Measurements from ENCODE around the gene STX11. TPM values are rescaled to one million over a fixed set of nuclear protein-coding genes. Genes with fewer than 3 reads are reported as not detected.

STX11 gene
- total RNA-seq, 1 experiment from 2014 or later, result 0.69 TPM

DNA sequence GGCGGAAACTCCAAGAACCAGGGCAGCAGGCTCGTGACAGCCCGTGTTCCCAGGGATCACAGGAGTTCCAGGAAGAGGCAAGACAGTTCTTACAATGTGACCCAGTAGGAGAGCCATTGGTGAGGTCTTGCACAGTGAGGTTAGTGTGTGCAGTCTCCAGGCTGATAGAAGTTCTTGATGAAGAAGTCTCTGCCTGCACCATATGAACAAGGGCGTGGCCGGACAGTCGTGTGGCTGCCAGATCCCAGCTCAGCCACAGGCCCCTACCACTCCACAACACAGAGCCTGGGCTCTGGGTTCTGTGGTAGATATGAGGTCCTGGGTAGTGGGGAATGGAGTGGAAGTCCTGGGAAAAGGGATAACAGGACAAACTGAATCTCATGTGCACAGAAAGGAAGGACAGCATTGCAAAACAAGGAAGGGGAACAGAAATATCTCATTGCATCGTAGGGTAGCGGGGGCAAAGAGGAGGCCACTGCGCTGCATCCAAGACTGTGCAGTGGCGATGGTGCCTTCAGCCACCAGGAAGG lies 65.2 kb downstream of the STX11 start (continued):
- TF ChIP-seq TCF7L2 (IDR thresholded peaks at IDR 0.05; ENCODE audit: borderline replicate concordance, extremely low read depth, insufficient read depth, insufficient read length), result no peak

- Histone ChIP-seq H3K9ac (ENCODE audit: low read length) (peak overlapping the region; percentile 58), H3K27ac (ENCODE audit: low read depth, low read length) (peak overlapping the region; percentile 61), H3K79me2 (ENCODE audit: insufficient read depth, low read length) (no peaks in the 10 kb centered on the region), H3K4me2 (ENCODE audit: low read length) (peak overlapping the region; percentile 77), H4K20me1 (ENCODE audit: insufficient read depth) (no peaks in the 10 kb centered on the region), H3K9me3 (ENCODE audit: control insufficient read depth in 1 of 2, insufficient read depth in 1 of 2, low read depth in 1 of 2, low read length in 2 of 2) (peaks cover 0 to 9% of the 10 kb centered on the region in 2 experiments; a peak in 1 of 4 replicates), H3K4me1 (ENCODE audit: control insufficient read depth in 1 of 2, insufficient read depth in 2 of 2, low read length in 2 of 2) (peaks cover 7 to 22% of the 10 kb centered on the region in 2 experiments; a peak in 3 of 4 replicates), H3K36me3 (ENCODE audit: control insufficient read depth in 1 of 2, insufficient read depth in 2 of 2, low read length in 2 of 2) (no peaks in the 10 kb centered on the region), H3K27me3 (ENCODE audit: insufficient read depth, low read length) (no peaks in the 10 kb centered on the region), H3K9me2 (ENCODE audit: insufficient read depth) (no peaks in the 10 kb centered on the region), H3K4me3 (replicated peaks in 1 of 2; ENCODE audit: low read depth in 1 of 2, low read length in 2 of 2) (peak overlapping the region; percentile 45 to 58), H2AFZ (ENCODE audit: low read depth, low read length, poor library complexity, severe bottlenecking) (peak overlapping the region; percentile 82)
- ChIA-PET RAD21 (ENCODE audit: low non-redundant PET in 1 of 2, low total read pairs in 2 of 2, uncharacterized antibody in 2 of 2, unreplicated experiment in 2 of 2) (interaction anchor here in 1 of 2 experiments (0.7 kb wide), 2 partner anchors 24 to 67 kb away, joined by 3 read pairs; no protein-coding TSS in a partner anchor), CTCF (interaction anchor here (1.0 to 1.8 kb wide), 2 partner anchors 71 to 111 kb away, joined by 3 to 6 read pairs; no protein-coding TSS in a partner anchor), POLR2A (interaction anchor here (0.7 kb wide), 1 partner anchor 15 kb away, joined by 3 read pairs; no protein-coding TSS in a partner anchor)
- intact Hi-C loops (cut with micrococcal nuclease), result loop anchor here (2.0 to 5.0 kb wide), 5 partner anchors 71 to 639 kb away; no protein-coding TSS in a partner anchor
- BruUV-seq (replicated peaks), result no TSS peak
- DNase-seq (ENCODE audit: low read depth, low spot score) (peak; percentile 91), ATAC-seq (peak; percentile 87)
- TF ChIP-seq SP1 (IDR thresholded peaks at IDR 0.05; ENCODE audit: low read depth), result no peak
- TF ChIP-seq POLR2A (IDR thresholded peaks at IDR 0.05; ENCODE audit: borderline replicate concordance, extremely low read depth, insufficient read depth, insufficient read length), result no peak
- TF ChIP-seq EZH2phosphoT487 (IDR thresholded peaks at IDR 0.05; ENCODE audit: borderline replicate concordance), result no peak
- TF ChIP-seq, protein P1, sequence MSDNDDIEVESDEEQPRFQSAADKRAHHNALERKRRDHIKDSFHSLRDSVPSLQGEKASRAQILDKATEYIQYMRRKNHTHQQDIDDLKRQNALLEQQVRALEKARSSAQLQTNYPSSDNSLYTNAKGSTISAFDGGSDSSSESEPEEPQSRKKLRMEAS (IDR thresholded peaks at IDR 0.05), result peak; percentile 88
- no peak for TF ChIP-seq EGR1 (IDR thresholded peaks at IDR 0.05; ENCODE audit: low read depth)
- TF ChIP-seq, protein P2, sequence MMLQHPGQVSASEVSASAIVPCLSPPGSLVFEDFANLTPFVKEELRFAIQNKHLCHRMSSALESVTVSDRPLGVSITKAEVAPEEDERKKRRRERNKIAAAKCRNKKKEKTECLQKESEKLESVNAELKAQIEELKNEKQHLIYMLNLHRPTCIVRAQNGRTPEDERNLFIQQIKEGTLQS (IDR thresholded peaks at IDR 0.05), result peak; percentile 98
- no peak for TF ChIP-seq EZH2 (IDR thresholded peaks at IDR 0.05)
- no peak for TF ChIP-seq SRF (IDR thresholded peaks at IDR 0.05; ENCODE audit: low read depth)
- peak; percentile 25 for TF ChIP-seq TCF7L2 (IDR thresholded peaks at IDR 0.05; ENCODE audit: borderline replicate concordance, extremely low read depth, insufficient read depth, insufficient read length)
- TF ChIP-seq YY1 (IDR thresholded peaks at IDR 0.05; ENCODE audit: extremely low read depth, insufficient replicate concordance, low read depth, low read length), result peak; percentile 72
- TF ChIP-seq JUND (IDR thresholded peaks at IDR 0.05), result no peak
- peak; percentile 39; the same call in 1 of the 2 replicates for TF ChIP-seq SIN3A (IDR thresholded peaks at IDR 0.05; ENCODE audit: low read depth)
- TF ChIP-seq FOSL1 (IDR thresholded peaks at IDR 0.05; ENCODE audit: low read depth), result no peak; the same call in 1 of the 2 replicates
- no peak for TF ChIP-seq CEBPB (IDR thresholded peaks at IDR 0.05; ENCODE audit: low read depth)
- TF ChIP-seq, protein P3, sequence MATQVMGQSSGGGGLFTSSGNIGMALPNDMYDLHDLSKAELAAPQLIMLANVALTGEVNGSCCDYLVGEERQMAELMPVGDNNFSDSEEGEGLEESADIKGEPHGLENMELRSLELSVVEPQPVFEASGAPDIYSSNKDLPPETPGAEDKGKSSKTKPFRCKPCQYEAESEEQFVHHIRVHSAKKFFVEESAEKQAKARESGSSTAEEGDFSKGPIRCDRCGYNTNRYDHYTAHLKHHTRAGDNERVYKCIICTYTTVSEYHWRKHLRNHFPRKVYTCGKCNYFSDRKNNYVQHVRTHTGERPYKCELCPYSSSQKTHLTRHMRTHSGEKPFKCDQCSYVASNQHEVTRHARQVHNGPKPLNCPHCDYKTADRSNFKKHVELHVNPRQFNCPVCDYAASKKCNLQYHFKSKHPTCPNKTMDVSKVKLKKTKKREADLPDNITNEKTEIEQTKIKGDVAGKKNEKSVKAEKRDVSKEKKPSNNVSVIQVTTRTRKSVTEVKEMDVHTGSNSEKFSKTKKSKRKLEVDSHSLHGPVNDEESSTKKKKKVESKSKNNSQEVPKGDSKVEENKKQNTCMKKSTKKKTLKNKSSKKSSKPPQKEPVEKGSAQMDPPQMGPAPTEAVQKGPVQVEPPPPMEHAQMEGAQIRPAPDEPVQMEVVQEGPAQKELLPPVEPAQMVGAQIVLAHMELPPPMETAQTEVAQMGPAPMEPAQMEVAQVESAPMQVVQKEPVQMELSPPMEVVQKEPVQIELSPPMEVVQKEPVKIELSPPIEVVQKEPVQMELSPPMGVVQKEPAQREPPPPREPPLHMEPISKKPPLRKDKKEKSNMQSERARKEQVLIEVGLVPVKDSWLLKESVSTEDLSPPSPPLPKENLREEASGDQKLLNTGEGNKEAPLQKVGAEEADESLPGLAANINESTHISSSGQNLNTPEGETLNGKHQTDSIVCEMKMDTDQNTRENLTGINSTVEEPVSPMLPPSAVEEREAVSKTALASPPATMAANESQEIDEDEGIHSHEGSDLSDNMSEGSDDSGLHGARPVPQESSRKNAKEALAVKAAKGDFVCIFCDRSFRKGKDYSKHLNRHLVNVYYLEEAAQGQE (IDR thresholded peaks at IDR 0.05; ENCODE audit: low read depth), result no peak
- TF ChIP-seq RAD21 (IDR thresholded peaks at IDR 0.05; ENCODE audit: low read depth), result peak; percentile 69
- no peak for TF ChIP-seq ELF1 (IDR thresholded peaks at IDR 0.05; ENCODE audit: borderline replicate concordance, low read depth)
- no peak for TF ChIP-seq ZNF274 (IDR thresholded peaks at IDR 0.05; ENCODE audit: low read depth, low read length)
- peak; percentile 76 for TF ChIP-seq ZFX (IDR thresholded peaks at IDR 0.05)
These were observed 65.8 kb downstream of the STX11 start for GRCh38 chr6:144215932-144216667.
